IPS-15b (cell line): ENCODE results near the gene NACA.
"Not testable (repeated sequence)": the region's sequence is repeated elsewhere in the genome, so short reads cannot be mapped to it uniquely, and the experiment has no call there.

ENCODE experiments used
- H3K27me3 ChIP-seq: one replicate; pipeline ENCODE4 v1.6.1; 2013; ENCODE audit warnings: low read length; ENCODE audit not compliant: control insufficient read depth, insufficient read depth
- H3K36me3 ChIP-seq: one replicate; pipeline ENCODE4 v1.6.1; 2013; ENCODE audit warnings: low read length; ENCODE audit not compliant: control insufficient read depth, insufficient read depth
- H3K4me1 ChIP-seq: one replicate; pipeline ENCODE4 v1.6.1; 2013; ENCODE audit warnings: mild to moderate bottlenecking, low read length; ENCODE audit not compliant: control insufficient read depth, insufficient read depth
- H3K4me3 ChIP-seq: one replicate; pipeline ENCODE4 v1.5.1; 2013; ENCODE audit warnings: low read depth, low read length
- H3K9ac ChIP-seq: one replicate; pipeline ENCODE4 v1.6.1; 2013; ENCODE audit warnings: low read depth, mild to moderate bottlenecking, low read length
- H3K9me3 ChIP-seq: one replicate; pipeline ENCODE4 v1.6.1; 2013; ENCODE audit warnings: mild to moderate bottlenecking, low read length; ENCODE audit not compliant: control insufficient read depth, insufficient read depth

NACA gene

DNA sequence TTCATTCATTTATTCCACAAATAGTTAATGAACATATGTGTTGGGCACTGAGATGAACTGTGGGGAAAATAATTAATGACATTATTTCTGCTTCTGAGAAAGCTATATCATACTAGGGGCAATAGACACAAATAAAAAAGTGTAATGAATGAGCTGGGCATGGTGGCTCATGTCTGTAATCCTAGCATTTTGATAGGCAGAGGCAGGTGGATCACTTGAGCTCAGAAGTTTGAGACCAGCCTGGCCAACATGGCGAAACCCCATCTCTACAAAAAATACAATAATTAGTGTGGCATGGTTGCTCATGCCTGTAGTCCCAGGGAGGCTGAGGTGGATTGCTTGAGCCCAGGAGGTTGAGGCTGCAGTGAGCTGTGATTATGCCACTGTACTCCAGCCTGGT lies 32.9 kb upstream of the NACA start:
- not testable (repeated sequence) for H3K9ac ChIP-seq, H3K27me3 ChIP-seq, H3K9me3 ChIP-seq, H3K36me3 ChIP-seq, H3K4me3 ChIP-seq, H3K4me1 ChIP-seq

DNA sequence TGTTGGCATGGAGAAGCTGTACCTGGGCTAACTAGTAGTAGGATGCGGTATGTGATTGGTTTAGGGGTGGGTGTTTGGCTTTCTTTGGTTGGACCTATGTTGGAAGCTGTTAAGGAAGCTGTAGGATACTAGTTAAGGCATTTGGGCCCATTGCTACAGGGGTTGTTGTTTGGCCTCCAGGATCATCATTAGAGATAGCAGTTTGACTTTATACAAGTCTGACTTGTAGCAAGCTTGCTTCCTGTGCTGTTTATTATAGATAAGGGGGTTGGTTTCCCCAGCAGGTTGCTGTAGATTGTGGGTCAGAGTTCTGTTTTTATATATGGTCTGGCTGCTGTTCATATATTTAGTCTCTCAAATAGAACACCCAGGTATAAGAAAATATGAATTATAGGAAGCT lies 28.5 kb upstream of the NACA start:
- Histone ChIP-seq H3K36me3 (peaks cover 5% of the 10 kb centered on the region), H3K27me3 (no peaks in the 10 kb centered on the region), H3K9ac (no peak overlapping the region), H3K4me3 (no peak overlapping the region), H3K4me1 (peaks cover 4% of the 10 kb centered on the region), H3K9me3 (no peaks in the 10 kb centered on the region)

DNA sequence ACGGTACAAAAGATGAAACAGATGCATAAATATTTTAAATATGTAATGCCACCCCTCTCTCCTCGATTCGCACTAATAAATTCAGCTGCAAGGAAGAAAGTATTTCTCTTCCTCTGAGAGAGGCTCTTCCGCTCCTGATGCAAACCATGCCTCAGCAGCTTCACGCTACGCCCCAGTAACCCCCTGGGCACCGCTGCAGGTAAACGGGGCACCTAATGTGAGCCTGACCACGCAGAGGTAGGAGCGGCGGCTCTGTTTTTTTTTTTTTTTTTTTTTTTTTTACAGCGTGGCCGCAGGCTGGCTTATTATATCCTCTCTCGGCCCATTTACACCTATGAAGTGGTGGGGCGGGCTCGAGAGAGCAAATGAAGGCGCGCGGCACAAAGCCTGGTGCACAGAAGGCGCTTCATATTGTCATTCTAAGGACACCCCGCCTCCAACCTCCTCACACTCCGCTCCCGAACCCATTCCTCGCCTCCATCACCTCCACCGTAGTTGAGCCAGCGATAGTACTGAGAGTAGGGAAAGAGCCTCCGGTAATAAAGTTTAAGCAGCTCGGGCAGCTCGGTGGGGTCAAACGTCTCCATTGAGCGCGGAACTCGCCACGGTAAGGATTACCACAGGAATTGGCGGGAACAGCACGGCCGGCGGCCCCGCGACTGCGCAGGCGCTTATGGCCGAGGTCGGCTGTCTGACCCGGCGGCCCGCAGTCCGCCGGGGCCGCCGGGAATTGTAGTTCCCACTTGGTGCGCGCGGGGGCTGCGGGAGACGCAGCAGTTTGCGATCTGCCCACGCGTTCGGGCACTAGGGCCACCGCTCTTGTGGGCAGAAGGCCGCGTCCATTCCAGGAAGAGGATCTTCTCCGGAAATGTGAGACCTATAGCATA lies 26.9 kb upstream of the NACA start, which contains the start of gene PRIM1:
TSS of gene PRIM1 (minus strand) at position 612 of the 887 bp plus-strand sequence. CDS start at position 587, 25 bp downstream.
- H3K9ac ChIP-seq, result peak within 1 kb of the TSS; percentile 58
- H3K27me3 ChIP-seq, result no peaks in the 10 kb centered on the region
- H3K4me1 ChIP-seq, result no peaks in the 10 kb centered on the region
- peaks cover 7% of the 10 kb centered on the region for H3K36me3 ChIP-seq
- peak within 1 kb of the TSS; percentile 91 for H3K4me3 ChIP-seq
- H3K9me3 ChIP-seq, result no peaks in the 10 kb centered on the region

DNA sequence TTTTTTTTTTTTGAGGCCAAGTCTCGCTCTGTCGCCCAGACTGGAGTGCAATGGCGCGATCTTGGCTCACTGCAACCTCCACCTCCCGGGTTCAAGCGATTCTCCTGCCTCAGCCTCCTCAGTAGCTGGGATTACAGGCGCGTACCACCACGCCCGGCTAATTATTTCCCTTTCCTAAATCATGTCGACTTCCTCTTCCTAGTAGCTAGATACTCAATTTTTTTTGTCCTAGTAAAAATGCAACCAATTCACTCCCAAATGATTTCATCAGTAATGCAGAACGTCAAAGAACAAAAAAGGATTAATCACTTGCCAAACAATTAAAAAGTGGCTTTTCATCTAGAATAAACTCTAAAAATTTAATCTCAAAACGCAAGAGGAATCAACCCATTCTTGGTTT lies 25.5 kb upstream of the NACA start:
- H3K27me3 ChIP-seq, H3K9ac ChIP-seq, H3K9me3 ChIP-seq, H3K4me1 ChIP-seq: not testable (repeated sequence)
- H3K36me3 ChIP-seq, result peaks cover 11% of the 10 kb centered on the region
- peak overlapping the region; percentile 91 for H3K4me3 ChIP-seq

- Histone ChIP-seq H3K4me1 (no peaks in the 10 kb centered on the region), H3K9me3 (no peaks in the 10 kb centered on the region), H3K27me3 (no peaks in the 10 kb centered on the region), H3K4me3 (no peak overlapping the region), H3K36me3 (peaks cover 11% of the 10 kb centered on the region), H3K9ac (no peak overlapping the region)
Measured at GRCh38 chr12:56749853-56750252, 24.8 kb upstream of the NACA start.

DNA sequence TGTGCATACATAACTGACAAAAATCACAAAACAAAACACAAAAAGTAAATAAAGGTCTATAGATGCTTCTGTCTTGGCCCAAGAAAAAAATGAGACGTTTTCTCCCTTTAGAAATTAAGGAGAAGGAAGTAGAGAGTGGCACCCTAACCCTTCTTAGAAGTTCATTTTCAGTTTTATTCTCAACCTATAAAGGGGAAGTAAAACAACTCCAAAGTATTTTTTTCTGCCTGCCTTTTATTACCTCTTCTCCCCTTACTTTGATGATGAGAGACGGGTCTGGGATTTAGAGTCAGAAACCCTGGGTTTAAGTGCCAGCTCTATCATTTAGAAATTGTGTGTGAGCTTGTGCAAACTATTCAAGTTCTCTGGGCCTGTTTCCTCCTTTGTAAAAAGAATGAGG lies 24.3 kb upstream of the NACA start:
- no peaks in the 10 kb centered on the region for H3K4me1 ChIP-seq
- H3K27me3 ChIP-seq, result no peaks in the 10 kb centered on the region
- H3K4me3 ChIP-seq, result no peak overlapping the region
- H3K9me3 ChIP-seq, result no peaks in the 10 kb centered on the region
- peaks cover 11% of the 10 kb centered on the region for H3K36me3 ChIP-seq
- H3K9ac ChIP-seq, result no peak overlapping the region

DNA sequence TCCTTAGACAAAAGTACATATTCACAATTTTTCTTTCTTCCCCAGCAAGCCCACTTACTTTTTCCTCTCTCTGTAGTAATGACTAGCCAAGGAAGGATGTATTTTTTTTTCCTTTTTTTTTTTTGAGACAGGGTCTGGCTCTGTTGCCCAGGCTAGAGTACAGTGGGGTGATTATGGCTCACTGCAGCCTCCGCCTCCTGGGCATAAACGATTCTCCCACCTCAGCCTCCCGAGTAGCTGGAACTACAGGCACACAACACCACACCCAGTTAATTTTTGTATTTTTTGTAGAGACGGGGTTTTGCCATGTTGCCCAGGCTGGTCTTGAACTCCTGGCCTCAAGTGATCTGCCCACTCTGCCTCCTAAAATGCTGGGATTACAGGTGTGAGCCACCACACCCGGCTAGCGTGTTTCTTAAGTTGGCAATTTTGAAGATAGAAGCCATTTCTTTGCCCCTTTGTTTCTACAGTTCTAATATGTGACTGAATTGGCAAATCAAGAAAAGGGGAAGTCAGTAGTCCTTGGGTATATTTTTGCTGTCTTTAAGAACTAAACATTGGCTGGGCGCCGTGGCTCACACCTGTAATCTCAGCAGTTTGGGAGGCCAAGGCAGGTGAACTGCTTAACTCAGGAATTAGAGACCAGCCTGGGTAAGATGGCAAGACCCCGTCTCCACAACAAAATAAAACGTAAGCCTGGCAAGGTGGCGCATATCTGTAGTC lies 3.2 kb upstream of the NACA start:
- no peaks in the 10 kb centered on the region for H3K27me3 ChIP-seq

GRCh38 chr12:56726196-56726675 lies 1.1 kb upstream of the NACA start:
- H3K4me1 ChIP-seq, result peaks cover 14% of the 10 kb centered on the region
- H3K9me3 ChIP-seq, H3K4me3 ChIP-seq, H3K27me3 ChIP-seq, H3K9ac ChIP-seq, H3K36me3 ChIP-seq: not testable (repeated sequence)

More for the DNA sequence above, 3.2 kb upstream of the NACA start:
- Histone ChIP-seq H3K36me3 (peaks cover 11% of the 10 kb centered on the region), H3K9ac (no peak overlapping the region), H3K4me1 (no peaks in the 10 kb centered on the region), H3K4me3 (no peak overlapping the region), H3K9me3 (no peaks in the 10 kb centered on the region)

GRCh38 chr12:56725723-56726102 lies 614 bp upstream of the NACA start:
- Histone ChIP-seq H3K4me3 (peak overlapping the region; percentile 100), H3K9me3 (no peaks in the 10 kb centered on the region), H3K36me3 (peaks cover 7% of the 10 kb centered on the region), H3K4me1 (peaks cover 19% of the 10 kb centered on the region), H3K9ac (no peak overlapping the region), H3K27me3 (no peaks in the 10 kb centered on the region)

GRCh38 chr12:56724701-56724971 lies 463 bp downstream of the NACA start:
- peaks cover 24% of the 10 kb centered on the region for H3K4me1 ChIP-seq
- H3K36me3 ChIP-seq, result peaks cover 12% of the 10 kb centered on the region
- H3K9me3 ChIP-seq, result no peaks in the 10 kb centered on the region
- H3K27me3 ChIP-seq, result no peaks in the 10 kb centered on the region
- peak overlapping the region; percentile 100 for H3K4me3 ChIP-seq
- H3K9ac ChIP-seq, result peak overlapping the region; percentile 100

DNA sequence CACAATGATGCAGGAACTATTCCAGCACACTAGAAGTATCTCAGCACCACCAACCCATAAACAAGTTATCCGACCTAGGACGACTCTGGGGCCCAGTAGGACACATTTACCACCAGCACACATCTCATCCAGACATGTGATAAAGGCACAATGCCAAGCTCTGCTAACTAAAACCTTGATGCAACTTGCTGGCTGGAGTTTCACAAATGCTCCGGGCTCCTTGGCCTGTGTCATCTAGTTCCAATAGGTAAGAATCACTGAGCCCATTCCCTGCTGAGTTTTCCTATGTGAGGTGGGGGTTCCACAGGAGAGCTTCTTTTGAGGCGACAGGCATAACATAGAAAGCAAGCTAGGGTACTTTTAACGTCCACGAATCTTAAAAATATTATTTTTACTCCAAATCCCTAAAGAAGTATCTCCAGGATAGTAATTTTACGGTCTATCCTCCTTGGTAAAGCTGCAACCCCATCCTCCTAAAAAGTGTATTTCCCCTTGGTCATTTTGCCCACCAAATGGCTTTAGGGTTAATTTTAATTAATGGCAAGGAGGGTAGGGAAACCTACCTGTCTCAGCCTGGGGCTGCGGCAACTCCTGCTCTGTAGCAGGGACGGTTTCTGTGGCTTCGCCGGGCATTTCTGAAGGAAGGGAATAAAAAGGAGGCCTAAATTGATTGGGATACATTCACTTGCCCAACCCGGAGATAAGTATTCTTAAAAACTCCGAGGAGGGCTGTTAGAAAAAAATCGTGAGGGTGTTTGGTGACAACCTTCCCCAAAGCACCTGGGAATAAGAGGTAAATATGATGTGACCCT lies 1.0 kb downstream of the NACA start:
- Histone ChIP-seq H3K4me1 (peaks cover 27% of the 10 kb centered on the region), H3K4me3 (peak overlapping the region; percentile 100), H3K27me3 (no peaks in the 10 kb centered on the region), H3K9me3 (no peaks in the 10 kb centered on the region), H3K36me3 (peaks cover 16% of the 10 kb centered on the region), H3K9ac (peak overlapping the region; percentile 100)
